DMS79 (cell line): ENCODE measurements around the gene CYLC2.
A peak's percentile ranks its signal among the peaks of the same experiment; 100 is the strongest.

Source experiments
- DNase-seq: peaks from one replicate; lab custom pipeline; 2025; lab: John Stamatoyannopoulos, UW

CYLC2 gene

GRCh38 chr9:102995033-102995432 lies at the start of gene CYLC2:
Gene CYLC2, plus strand, starts transcription at chr9:102995333. Its CDS starts 48 bp downstream, at chr9:102995381.
- no peak for DNase-seq

- no peak for DNase-seq
Measured at GRCh38 chr9:102950346-102950745, 44.8 kb upstream of the CYLC2 start.

- DNase-seq: no peak
Measured at GRCh38 chr9:102966999-102967398, 28.1 kb upstream of the CYLC2 start.

- no peak for DNase-seq
Measured at GRCh38 chr9:102967979-102968378, 27.2 kb upstream of the CYLC2 start.

- DNase-seq: no peak
Measured at GRCh38 chr9:102972780-102973179, 22.4 kb upstream of the CYLC2 start.

GRCh38 chr9:102974530-102974929 lies 20.6 kb upstream of the CYLC2 start:
- DNase-seq: no peak

- no peak for DNase-seq
Measured at GRCh38 chr9:102975251-102975650, 19.9 kb upstream of the CYLC2 start.

GRCh38 chr9:102985162-102985895 lies 9.8 kb upstream of the CYLC2 start:
- no peak for DNase-seq

GRCh38 chr9:102986425-102986824 lies 8.7 kb upstream of the CYLC2 start:
- DNase-seq: peak; percentile 68

GRCh38 chr9:103003689-103004088 lies 8.6 kb downstream of the CYLC2 start:
- DNase-seq: no peak

- no peak for DNase-seq
Measured at GRCh38 chr9:103014242-103014641, 19.1 kb downstream of the CYLC2 start.

GRCh38 chr9:103025796-103026195 lies 30.7 kb downstream of the CYLC2 start:
- no peak for DNase-seq

GRCh38 chr9:103037508-103038477 lies 42.7 kb downstream of the CYLC2 start:
- DNase-seq: no peak

GRCh38 chr9:103041961-103042360 lies 46.8 kb downstream of the CYLC2 start:
- no peak for DNase-seq
